K562 (cell line): ENCODE results near the gene SIRT4. TPM values are rescaled to one million over a fixed set of nuclear protein-coding genes. Genes with fewer than 3 reads are reported as not detected.
A peak's percentile ranks its signal among the peaks of the same experiment; 100 is the strongest.

ENCODE experiments used
- CEBPG ChIP-seq, 3 experiments: fragments of 200-800 bp in 1 of 3; sonication (Bioruptor generic) in 1 of 3; sonication (generic) in 1 of 3; formaldehyde crosslinking in 1 of 3; IDR thresholded peaks in 2 of 3; conservative IDR thresholded peaks in 1 of 3; 2 replicates each; pipeline versions ENCODE4 v1.6.1 to v1.8.0; 2016 to 2022; ENCODE audit warnings: missing compliant biosample characterization in 2 of 3, missing genetic modification characterization in 2 of 3, mild to moderate bottlenecking in 1 of 3, missing genetic modification reagents in 1 of 3
- DIDO1 ChIP-seq: fragments of 450-650 bp; IDR thresholded peaks from 2 replicates; pipeline ENCODE4 v1.6.1; 2016; ENCODE audit warnings: low read depth, missing biosample characterization, missing genetic modification characterization
- EGR1 ChIP-seq: fragments of 450-650 bp; conservative IDR thresholded peaks from 2 replicates; pipeline ENCODE4 v1.6.1; 2017; ENCODE audit warnings: mild to moderate bottlenecking
- FOXK2 ChIP-seq, 2 experiments: fragments of 450-650 bp; IDR thresholded peaks in 1 of 2; conservative IDR thresholded peaks in 1 of 2; 2 replicates each; pipeline ENCODE4 v1.6.1; 2016; ENCODE audit warnings: low read depth in 2 of 2, mild to moderate bottlenecking in 1 of 2
- HDAC2 ChIP-seq: fragments of 450-650 bp; IDR thresholded peaks from 2 replicates; pipeline ENCODE4 v1.6.1; 2016; ENCODE audit warnings: mild to moderate bottlenecking
- HNRNPK ChIP-seq: fragments of 200-400 bp; formaldehyde crosslinking; IDR thresholded peaks from one replicate; pipeline ENCODE4 v1.6.1; 2018; ENCODE audit warnings: mild to moderate bottlenecking, low read depth, low read length; ENCODE audit not compliant: poor library complexity, severe bottlenecking
- KLF10 ChIP-seq: fragments of 250-450 bp; sonication (Bioruptor Pico); IDR thresholded peaks from 2 replicates; pipeline ENCODE4 v1.6.1; 2021; ENCODE audit warnings: matching md5 sums
- NFE2L1 ChIP-seq: fragments of 450-650 bp; IDR thresholded peaks from 2 replicates; pipeline ENCODE4 v1.6.1; 2016; ENCODE audit warnings: missing genetic modification characterization, low read depth, mild to moderate bottlenecking, missing compliant biosample characterization, moderate library complexity, borderline replicate concordance
- NR0B1 ChIP-seq: fragments of 450-650 bp; IDR thresholded peaks from one replicate; pipeline ENCODE4 v1.6.1; 2018; ENCODE audit warnings: mild to moderate bottlenecking, moderate library complexity; ENCODE audit not compliant: partially characterized antibody
- NR2C1 ChIP-seq, 2 experiments: fragments of 450-650 bp; IDR thresholded peaks; 2 replicates each; pipeline ENCODE4 v1.6.1; 2017; ENCODE audit warnings: mild to moderate bottlenecking in 2 of 2, antibody characterized with exemption in 1 of 2, inconsistent platforms in 1 of 2, missing compliant biosample characterization in 1 of 2, missing genetic modification characterization in 1 of 2
- RERE ChIP-seq: sonication (generic); formaldehyde crosslinking; IDR thresholded peaks from 2 replicates; pipeline ENCODE4 v1.8.0; 2023; ENCODE audit warnings: missing genetic modification reagents, mild to moderate bottlenecking, borderline replicate concordance
- SPI1 ChIP-seq: IDR thresholded peaks from 2 replicates; pipeline ENCODE4 v1.6.1; 2011; ENCODE audit warnings: low read depth, low read length, control low read depth, borderline replicate concordance
- XRCC3 ChIP-seq: fragments of 450-650 bp; IDR thresholded peaks from 2 replicates; pipeline ENCODE4 v1.6.1; 2017; ENCODE audit warnings: mild to moderate bottlenecking, moderate library complexity
- ZBTB5 ChIP-seq: fragments of 450-650 bp; IDR thresholded peaks from 2 replicates; pipeline ENCODE4 v1.6.1; 2017; ENCODE audit warnings: antibody characterized with exemption
- ZNF395 ChIP-seq: fragments of 200-800 bp; sonication (Bioruptor generic); IDR thresholded peaks from 2 replicates; pipeline ENCODE4 v1.6.1; 2017; ENCODE audit warnings: missing genetic modification characterization, missing compliant biosample characterization
- polyA plus RNA-seq, 8 experiments: library from polyadenylated mRNA; depleted of rRNA in 4 of 8; stranded (reverse) in 5 of 8; unstranded in 3 of 8; fragments of >200 nt; fragmentation: Nextera tagmentation in 2 of 8; fragmentation: Illumina TruSeq in 1 of 8; extraction: Ambion mirVana in 2 of 8; extraction: Trizol in 1 of 8; gene quantifications; 2 replicates each; pipeline versions ENCODE4 v1.2.1 to v1.2.3, GENCODE V29; 2011 to 2014; ENCODE audit warnings: inconsistent platforms in 1 of 8, missing spikeins in 1 of 8
- total RNA-seq, 7 experiments: library from RNA; depleted of rRNA in 6 of 7; stranded (reverse); fragments of >200 nt in 6 of 7; fragmentation: Illumina TruSeq in 2 of 7; extraction: Trizol in 2 of 7; gene quantifications; 2 replicates each; pipeline versions ENCODE4 v1.2.1 to v1.2.3, GENCODE V29; 2011 to 2021; ENCODE audit warnings: low replicate concordance in 1 of 7

Gene SIRT4
- total and polyA plus RNA-seq, 9 of the 15 experiments (the other 6 are each of a cell fraction or from before 2014, with no cell fraction given): 0.86 to 5.2 (median 2.4) TPM

- TF ChIP-seq ZNF395 (CRISPR knock-in tag) (no peak), NFE2L1 (tag) (no peak), KLF10 (CRISPR knock-in tag) (no peak), NR2C1 (IDR thresholded peaks at IDR 0.05) (peak; percentile 55; the same call in 1 of the 2 replicates), NR2C1 (tag; IDR thresholded peaks at IDR 0.05) (no peak), EGR1 (no peak), HNRNPK (no peak), CEBPG (CRISPR knock-in tag; IDR thresholded peaks at IDR 0.05) (no peak), CEBPG (tag; conservative IDR thresholded peaks at IDR 0.05 in 1 of 2, IDR thresholded peaks at IDR 0.05 in 1 of 2) (0 out of 4 replicates have a peak, but pooled peaks of 1 of the 2 experiments have one; percentile 36), DIDO1 (tag) (peak; percentile 93), RERE (no peak), SPI1 (no peak), FOXK2 (conservative IDR thresholded peaks at IDR 0.05 in 1 of 2, IDR thresholded peaks at IDR 0.05 in 1 of 2; ENCODE audit: low read depth in 2 of 2) (peak; percentile 74 to 99), HDAC2 (peak; percentile 96), ZBTB5 (no peak), NR0B1 (no peak), XRCC3 (no peak)
Measured at GRCh38 chr12:120301962-120302815, at the start of gene SIRT4 (continued).
